Body of pancreas (tissue), 4 donors: ENCODE measurements around the gene DUSP28. TPM values are rescaled to one million over a fixed set of nuclear protein-coding genes. Genes with fewer than 3 reads are reported as not detected.

Experiments used
- ATAC-seq: fragments of 150-250 bp; one replicate; pipeline ENCODE4 v1.9.1; 2016
- DNase-seq, 4 donors: peaks; one replicate each; pipeline ENCODE4 v3.0.0-alpha.2; 2019
- H3K27ac ChIP-seq, 4 donors: fragments of 200-600 bp; sonication (generic); 1 replicate in 3 of 4; 2 replicates in 1 of 4; pipeline versions ENCODE4 v1.5.1 to v1.6.1; 2016 to 2019; ENCODE audit warnings: mild to moderate bottlenecking in 1 of 4, mixed read lengths in 1 of 4, moderate library complexity in 1 of 4
- H3K27me3 ChIP-seq, 2 donors: fragments of 200-600 bp; sonication (generic); one replicate each; pipeline ENCODE4 v1.6.0; 2016; ENCODE audit warnings: mild to moderate bottlenecking in 1 of 2
- H3K36me3 ChIP-seq, 2 donors: fragments of 200-600 bp; sonication (generic); replicated peaks in 1 of 2; 2 replicates each; pipeline ENCODE4 v1.5.1; 2016; ENCODE audit warnings: low read depth in 2 of 2; ENCODE audit not compliant: insufficient read depth in 1 of 2
- H3K4me1 ChIP-seq: fragments of 200-600 bp; sonication (generic); one replicate; pipeline ENCODE4 v1.6.0; 2016
- H3K4me3 ChIP-seq, 2 donors: fragments of 200-600 bp; sonication (generic); 1 replicate in 1 of 2; 2 replicates in 1 of 2; pipeline ENCODE4 v1.5.1; 2016 to 2019
- H3K9me3 ChIP-seq, 3 donors: fragments of 200-600 bp; sonication (generic); 1 replicate in 2 of 3; 2 replicates in 1 of 3; pipeline ENCODE4 v1.5.1; 2016
- POLR2A ChIP-seq, 3 donors: fragments of 450-650 bp; IDR thresholded peaks; one replicate each; pipeline ENCODE4 v1.6.1; 2016; ENCODE audit warnings: antibody characterized with exemption in 3 of 3, mild to moderate bottlenecking in 2 of 3
- WGBS, 2 donors: methylation state at CpG; one replicate each; pipeline ENCODE4 v1.1.5; 2017; 5-methylcytosine and 5-hydroxymethylcytosine counted together
- intact Hi-C: fragments of 100-400 bp; cut with DNase I; formaldehyde crosslinking; loops from one replicate; pipeline ENCODE4 v1.15.1; 2023
- total RNA-seq, 2 donors: library from RNA; depleted of rRNA; stranded (reverse); fragments of >200 nt; gene quantifications; one replicate each; pipeline ENCODE4 v1.1.0, GENCODE V29; 2016
- TF ChIP-seq, protein P1 (sequence below), 7 experiments: fragments of 450-650 bp in 4 of 7; fragments of 200-600 bp in 3 of 7; sonication (generic) in 3 of 7; IDR thresholded peaks; one replicate each; pipeline ENCODE4 v1.5.1; 2016 to 2019; ENCODE audit warnings: antibody characterized with exemption in 7 of 7

Gene DUSP28, protein sequence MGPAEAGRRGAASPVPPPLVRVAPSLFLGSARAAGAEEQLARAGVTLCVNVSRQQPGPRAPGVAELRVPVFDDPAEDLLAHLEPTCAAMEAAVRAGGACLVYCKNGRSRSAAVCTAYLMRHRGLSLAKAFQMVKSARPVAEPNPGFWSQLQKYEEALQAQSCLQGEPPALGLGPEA
- 1 to 10 TPM; 4.7 to 6.6 TPM for total RNA-seq

DNA sequence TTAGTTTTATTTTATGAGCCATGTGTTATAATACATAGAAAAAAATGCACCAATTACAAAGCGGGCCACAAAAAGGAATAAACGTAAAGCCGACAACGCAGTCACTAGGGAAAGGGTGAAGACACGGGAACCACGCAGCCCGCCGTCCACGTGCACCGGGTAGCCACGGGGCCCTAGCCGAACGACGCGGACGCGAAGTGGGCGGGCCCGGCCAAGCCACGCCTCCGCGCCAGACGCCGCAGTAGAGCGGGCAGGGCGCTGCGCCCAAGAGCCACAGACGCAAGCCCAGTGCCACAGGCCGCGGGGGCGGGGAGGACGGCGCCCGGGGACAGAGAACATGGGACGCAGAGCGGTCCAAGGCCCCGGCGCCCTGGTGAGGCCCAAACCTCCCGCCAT, at the start of gene DUSP28:
Gene DUSP28 (plus strand): TSS at position 274 of the 396 bp plus-strand sequence. CDS start 328 bp downstream, outside the sequence.
- DNase-seq (peak; percentile 93 to 95 (median 94)), ATAC-seq (peak; percentile 78)
- no peaks in the 10 kb centered on the region for H3K27me3 ChIP-seq
- peak within 1 kb of the TSS; percentile 96 to 99 (median 98) for H3K27ac ChIP-seq
- H3K4me1 ChIP-seq, result peaks cover 53% of the 10 kb centered on the region
- peak within 1 kb of the TSS; percentile 41 to 56 for H3K4me3 ChIP-seq
- H3K9me3 ChIP-seq, result no peaks in the 10 kb centered on the region
- intact Hi-C loops, result no loop called here
- WGBS, 2 donors, result 1% methylated on average over 25 to 38 of the region's 39 CpGs
- H3K36me3 ChIP-seq, result no peaks in the 10 kb centered on the region
- peak; percentile 74 to 93 (median 86) for TF ChIP-seq POLR2A (IDR thresholded peaks at IDR 0.05)
- TF ChIP-seq, protein P1, sequence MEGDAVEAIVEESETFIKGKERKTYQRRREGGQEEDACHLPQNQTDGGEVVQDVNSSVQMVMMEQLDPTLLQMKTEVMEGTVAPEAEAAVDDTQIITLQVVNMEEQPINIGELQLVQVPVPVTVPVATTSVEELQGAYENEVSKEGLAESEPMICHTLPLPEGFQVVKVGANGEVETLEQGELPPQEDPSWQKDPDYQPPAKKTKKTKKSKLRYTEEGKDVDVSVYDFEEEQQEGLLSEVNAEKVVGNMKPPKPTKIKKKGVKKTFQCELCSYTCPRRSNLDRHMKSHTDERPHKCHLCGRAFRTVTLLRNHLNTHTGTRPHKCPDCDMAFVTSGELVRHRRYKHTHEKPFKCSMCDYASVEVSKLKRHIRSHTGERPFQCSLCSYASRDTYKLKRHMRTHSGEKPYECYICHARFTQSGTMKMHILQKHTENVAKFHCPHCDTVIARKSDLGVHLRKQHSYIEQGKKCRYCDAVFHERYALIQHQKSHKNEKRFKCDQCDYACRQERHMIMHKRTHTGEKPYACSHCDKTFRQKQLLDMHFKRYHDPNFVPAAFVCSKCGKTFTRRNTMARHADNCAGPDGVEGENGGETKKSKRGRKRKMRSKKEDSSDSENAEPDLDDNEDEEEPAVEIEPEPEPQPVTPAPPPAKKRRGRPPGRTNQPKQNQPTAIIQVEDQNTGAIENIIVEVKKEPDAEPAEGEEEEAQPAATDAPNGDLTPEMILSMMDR (IDR thresholded peaks at IDR 0.05), result no peak

GRCh38 chr2:240510513-240511210, 49.5 kb upstream of the DUSP28 start:
- Histone ChIP-seq H3K4me3 (no peak overlapping the region), H3K27me3 (no peaks in the 10 kb centered on the region), H3K27ac (no peak overlapping the region), H3K9me3 (no peaks in the 10 kb centered on the region), H3K36me3 (no peaks in the 10 kb centered on the region), H3K4me1 (no peaks in the 10 kb centered on the region)
- WGBS, 2 donors, result 88 to 89% methylated on average over 12 of the region's 12 CpGs
- ATAC-seq (no peak), DNase-seq (peak in 1 of 4 donors; percentile 3)
- TF ChIP-seq, protein P1 (IDR thresholded peaks at IDR 0.05), result no peak
- intact Hi-C loops, result no loop called here

- ATAC-seq (no peak), DNase-seq (peak in 1 of 4 donors; percentile 6)
- Histone ChIP-seq H3K9me3 (no peaks in the 10 kb centered on the region), H3K27me3 (no peaks in the 10 kb centered on the region), H3K27ac (no peak overlapping the region), H3K36me3 (no peaks in the 10 kb centered on the region), H3K4me1 (no peaks in the 10 kb centered on the region), H3K4me3 (no peak overlapping the region)
- intact Hi-C loops, result no loop called here
- 91 to 93% methylated on average over 8 to 31 of the region's 31 CpGs for WGBS, 2 donors
- no peak for TF ChIP-seq POLR2A (IDR thresholded peaks at IDR 0.05)
- TF ChIP-seq, protein P1 (IDR thresholded peaks at IDR 0.05), result no peak
These were observed 48.6 kb upstream of the DUSP28 start for GRCh38 chr2:240511351-240512108.

DNA sequence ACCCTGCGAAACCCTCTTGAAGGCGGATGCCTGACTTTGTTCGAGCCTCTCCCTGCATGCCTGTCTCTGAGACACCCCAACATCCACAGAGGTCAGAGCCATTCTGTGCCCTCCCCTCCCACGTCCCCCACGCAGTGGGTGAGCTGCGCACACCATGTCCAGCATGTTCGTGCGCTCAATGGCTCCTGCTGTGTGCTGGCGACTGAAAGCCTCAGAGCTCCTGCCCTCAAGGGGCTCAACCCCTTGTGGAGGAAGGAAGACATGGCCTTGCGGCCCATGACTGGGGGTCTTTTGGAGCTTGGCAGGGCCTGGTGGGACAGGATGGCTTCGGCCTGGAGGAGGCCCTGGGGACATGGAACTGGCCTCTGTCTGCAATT, 48.1 kb upstream of the DUSP28 start:
- no peak overlapping the region for H3K4me3 ChIP-seq
- WGBS, 2 donors, result 83 to 90% methylated on average over 2 to 11 of the region's 11 CpGs
- peak in 1 of 4 donors; percentile 8 for DNase-seq

More for the DNA sequence above, 48.1 kb upstream of the DUSP28 start:
- Histone ChIP-seq H3K4me1 (no peaks in the 10 kb centered on the region), H3K27ac (no peak overlapping the region), H3K36me3 (no peaks in the 10 kb centered on the region), H3K27me3 (no peaks in the 10 kb centered on the region), H3K9me3 (no peaks in the 10 kb centered on the region)
- intact Hi-C loops, result no loop called here
- ATAC-seq, result no peak
- TF ChIP-seq, protein P1 (IDR thresholded peaks at IDR 0.05), result no peak
- no peak for TF ChIP-seq POLR2A (IDR thresholded peaks at IDR 0.05)
